ENCODE data around the gene CABP2. TPM values are rescaled to one million over a fixed set of nuclear protein-coding genes. Genes with fewer than 3 reads are reported as not detected.
"Not testable (repeated sequence)": the region's sequence is repeated elsewhere in the genome, so short reads cannot be mapped to it uniquely, and the experiment has no call there.

CABP2 gene
- polyA plus RNA-seq, 1 experiment, result not detected

- CTCF ChIA-PET, result no interaction called here
- DNase-seq (ENCODE audit: low read depth), result no peak
- Histone ChIP-seq H3K36me3 (ENCODE audit: control insufficient read depth, insufficient read depth, low read length) (peaks cover 8% of the 10 kb centered on the region), H3K27me3 (ENCODE audit: control insufficient read depth, insufficient read depth, low read length) (no peaks in the 10 kb centered on the region), H3K4me3 (ENCODE audit: low read depth, low read length) (no peak overlapping the region)
- POLR2A ChIA-PET, result no interaction called here
- TF ChIP-seq CTCF (IDR thresholded peaks at IDR 0.05; ENCODE audit: insufficient read depth, low read depth, low read length), result no peak
Measured at GRCh38 chr11:67484847-67485311, 38.4 kb downstream of the CABP2 start.

GRCh38 chr11:67483831-67484665 is 39.2 kb downstream of the CABP2 start:
- Histone ChIP-seq H3K27me3 (ENCODE audit: control insufficient read depth, insufficient read depth, low read length) (no peaks in the 10 kb centered on the region), H3K4me3 (ENCODE audit: low read depth, low read length) (peak overlapping the region; percentile 70), H3K36me3 (ENCODE audit: control insufficient read depth, insufficient read depth, low read length) (peaks cover 4% of the 10 kb centered on the region)
- CTCF ChIA-PET, result no interaction called here
- DNase-seq (ENCODE audit: low read depth), result no peak
- POLR2A ChIA-PET, result no interaction called here
- TF ChIP-seq CTCF (IDR thresholded peaks at IDR 0.05; ENCODE audit: insufficient read depth, low read depth, low read length), result no peak

- TF ChIP-seq CTCF (IDR thresholded peaks at IDR 0.05; ENCODE audit: insufficient read depth, low read depth, low read length), result peak; percentile 21; the same call in 1 of the 2 replicates
- Histone ChIP-seq H3K27me3 (ENCODE audit: control insufficient read depth, insufficient read depth, low read length) (no peaks in the 10 kb centered on the region), H3K36me3 (ENCODE audit: control insufficient read depth, insufficient read depth, low read length) (peaks cover 2% of the 10 kb centered on the region; the same call in 1 of the 2 replicates), H3K4me3 (ENCODE audit: low read depth, low read length) (peak within 1 kb of the TSS; percentile 70)
- ChIA-PET CTCF (interaction anchor here (0.6 kb wide), 1 partner anchor 15 kb away, joined by 3 read pairs; no protein-coding TSS in a partner anchor), POLR2A (no interaction called here)
- peak; percentile 86 for DNase-seq (ENCODE audit: low read depth)
Measured at GRCh38 chr11:67482827-67483798, 40.1 kb downstream of the CABP2 start, which contains the start of gene AIP. Gene AIP, plus strand, starts transcription at chr11:67483026. Its CDS starts 133 bp downstream, at chr11:67483159.

GRCh38 chr11:67482275-67482826 is 40.9 kb downstream of the CABP2 start:
- no peak for TF ChIP-seq CTCF (IDR thresholded peaks at IDR 0.05; ENCODE audit: insufficient read depth, low read depth, low read length)
- Histone ChIP-seq H3K36me3 (ENCODE audit: control insufficient read depth, insufficient read depth, low read length) (0 out of 2 replicates have a peak, but pooled peaks cover 1% of the 10 kb centered on the region), H3K27me3 (ENCODE audit: control insufficient read depth, insufficient read depth, low read length) (no peaks in the 10 kb centered on the region), H3K4me3 (ENCODE audit: low read depth, low read length) (peak overlapping the region; percentile 70)
- ChIA-PET POLR2A (no interaction called here), CTCF (interaction anchor here (0.6 kb wide), 1 partner anchor 14 kb away, joined by 3 read pairs; no protein-coding TSS in a partner anchor)
- DNase-seq (ENCODE audit: low read depth), result no peak

- H3K27me3 ChIP-seq (ENCODE audit: control insufficient read depth, insufficient read depth, low read length); H3K36me3 ChIP-seq (ENCODE audit: control insufficient read depth, insufficient read depth, low read length); POLR2A ChIA-PET; DNase-seq (ENCODE audit: low read depth); H3K4me3 ChIP-seq (ENCODE audit: low read depth, low read length): not testable (repeated sequence)
- CTCF ChIA-PET, result interaction anchor here (0.6 kb wide), 1 partner anchor 130 kb away, joined by 4 read pairs; no protein-coding TSS in a partner anchor
Measured at GRCh38 chr11:67477344-67478050, 45.7 kb downstream of the CABP2 start.

- CTCF ChIA-PET, result interaction anchor here (0.6 to 0.9 kb wide), 2 partner anchors 125 to 129 kb away, joined by 4 read pairs; no protein-coding TSS in a partner anchor
- POLR2A ChIA-PET; H3K36me3 ChIP-seq (ENCODE audit: control insufficient read depth, insufficient read depth, low read length); DNase-seq (ENCODE audit: low read depth); H3K27me3 ChIP-seq (ENCODE audit: control insufficient read depth, insufficient read depth, low read length); H3K4me3 ChIP-seq (ENCODE audit: low read depth, low read length): not testable (repeated sequence)
Measured at GRCh38 chr11:67476692-67477091, 46.6 kb downstream of the CABP2 start.

All from BJ (cell line).